Spleen (tissue), 11 donors: Measurements from ENCODE around the gene TMEFF1. TPM values are rescaled to one million over a fixed set of nuclear protein-coding genes. Genes with fewer than 3 reads are reported as not detected.

Source experiments
- DNase-seq: peaks from one replicate; pipeline ENCODE4 v3.0.0-alpha.2; 2020
- H3K27ac ChIP-seq, 8 donors: fragments of 200-600 bp; sonication (generic) in 7 of 8; 1 replicate in 4 of 8; 2 replicates in 4 of 8; pipeline versions ENCODE4 v1.5.0 to v1.8.0; 2016 to 2021; ENCODE audit warnings: inconsistent platforms in 4 of 8, mild to moderate bottlenecking in 4 of 8, moderate library complexity in 1 of 8
- H3K27me3 ChIP-seq, 7 donors: fragments of 200-600 bp; sonication (generic) in 6 of 7; replicated peaks in 1 of 7; 1 replicate in 4 of 7; 2 replicates in 3 of 7; pipeline versions ENCODE4 v1.5.0 to v1.8.0; 2016 to 2021; ENCODE audit warnings: inconsistent platforms in 3 of 7, mild to moderate bottlenecking in 1 of 7
- H3K36me3 ChIP-seq, 6 donors: fragments of 200-600 bp; sonication (generic) in 5 of 6; 1 replicate in 4 of 6; 2 replicates in 2 of 6; pipeline versions ENCODE4 v1.5.0 to v1.8.0; 2016 to 2021; ENCODE audit warnings: inconsistent platforms in 2 of 6
- H3K4me1 ChIP-seq, 6 donors: fragments of 200-600 bp; sonication (generic) in 5 of 6; 1 replicate in 3 of 6; 2 replicates in 3 of 6; pipeline versions ENCODE4 v1.5.0 to v1.8.0; 2016 to 2021; ENCODE audit warnings: inconsistent platforms in 3 of 6
- H3K4me3 ChIP-seq, 8 donors: fragments of 200-600 bp; sonication (generic) in 7 of 8; 1 replicate in 4 of 8; 2 replicates in 4 of 8; pipeline versions ENCODE4 v1.5.0 to v1.8.0; 2016 to 2021; ENCODE audit warnings: inconsistent platforms in 4 of 8, mild to moderate bottlenecking in 4 of 8, moderate library complexity in 2 of 8
- H3K9me3 ChIP-seq, 8 donors: fragments of 200-600 bp; sonication (generic) in 7 of 8; 1 replicate in 4 of 8; 2 replicates in 4 of 8; pipeline versions ENCODE4 v1.5.0 to v1.8.0; 2016 to 2021; ENCODE audit warnings: inconsistent platforms in 4 of 8
- POLR2A ChIP-seq, 3 donors: fragments of 450-650 bp; IDR thresholded peaks; one replicate each; pipeline ENCODE4 v1.5.1; 2017; ENCODE audit warnings: antibody characterized with exemption in 3 of 3, mild to moderate bottlenecking in 1 of 3
- POLR2AphosphoS5 ChIP-seq, 3 donors: sonication (generic); formaldehyde crosslinking; IDR thresholded peaks; one replicate each; pipeline ENCODE4 v1.5.1; 2017; ENCODE audit warnings: antibody characterized with exemption in 3 of 3
- WGBS, 5 donors: extraction: QIAGEN DNeasy Blood & Tissue Kit in 3 of 5; methylation state at CpG; one replicate each; pipeline versions ENCODE4 v1.1.5 to v1.1.7; 2013 to 2018; 5-methylcytosine and 5-hydroxymethylcytosine counted together
- intact Hi-C: fragments of 100-400 bp; cut with DNase I; formaldehyde crosslinking; loops from one replicate; pipeline ENCODE4 v1.15.0; 2023; ENCODE audit warnings: low total_unique reads
- polyA plus RNA-seq, 3 donors: library from polyadenylated mRNA; stranded (reverse); fragments of 200-250 nt; gene quantifications; one replicate each; pipeline ENCODE4 v1.2.1, GENCODE V29; 2013
- total RNA-seq, 7 donors: library from RNA; depleted of rRNA in 3 of 7; stranded (reverse); fragments of >200 nt in 3 of 7; fragmentation: NEBNext Ultra II Directional in 4 of 7; extraction: Animal tissue kit (Norgen Biotek cat#: 25700) in 4 of 7; gene quantifications; one replicate each; pipeline versions ENCODE4 v1.1.0 to v1.2.1, GENCODE V29; 2016 to 2021
- TF ChIP-seq, protein P1 (sequence below), 11 experiments: fragments of 200-600 bp in 7 of 11; fragments of 450-650 bp in 4 of 11; sonication (generic) in 4 of 11; IDR thresholded peaks in 8 of 11; conservative IDR thresholded peaks in 3 of 11; 1 replicate in 7 of 11; 2 replicates in 4 of 11; pipeline versions ENCODE4 v1.4.0 to v1.8.0; 2016 to 2021; ENCODE audit warnings: antibody characterized with exemption in 11 of 11, inconsistent platforms in 4 of 11, mild to moderate bottlenecking in 1 of 11
- donor health status: healthy with polysubstance abuse.
- donor health status: DM: no; HTN: no; CAD: no; lungs with moderate emphysema.
- donor health status: DM: no; HTN: no; CAD: no.
- donor health status: Bipolar disorder and iron deficiency.
- donor health status: healthy.
- donor health status: DM: no; HTN: no; CAD: no.
- donor health status: DM: yes; HTN: yes; CAD: no.

The TMEFF1 gene
- total and polyA plus RNA-seq, 10 donors: 0.03 to 0.13 (median 0.05) TPM; not detected in 7

GRCh38 chr9:100581081-100581480 is 108.1 kb downstream of the TMEFF1 start:
- Histone ChIP-seq H3K4me3 (no peak overlapping the region), H3K27me3 (no peaks in the 10 kb centered on the region), H3K4me1 (no peaks in the 10 kb centered on the region), H3K9me3 (no peaks in the 10 kb centered on the region), H3K27ac (no peak overlapping the region), H3K36me3 (no peaks in the 10 kb centered on the region)
- DNase-seq: no peak
- intact Hi-C loops: no loop called here
- TF ChIP-seq POLR2A (IDR thresholded peaks at IDR 0.05) (no peak), POLR2AphosphoS5 (IDR thresholded peaks at IDR 0.05) (no peak)
- TF ChIP-seq, protein P1, sequence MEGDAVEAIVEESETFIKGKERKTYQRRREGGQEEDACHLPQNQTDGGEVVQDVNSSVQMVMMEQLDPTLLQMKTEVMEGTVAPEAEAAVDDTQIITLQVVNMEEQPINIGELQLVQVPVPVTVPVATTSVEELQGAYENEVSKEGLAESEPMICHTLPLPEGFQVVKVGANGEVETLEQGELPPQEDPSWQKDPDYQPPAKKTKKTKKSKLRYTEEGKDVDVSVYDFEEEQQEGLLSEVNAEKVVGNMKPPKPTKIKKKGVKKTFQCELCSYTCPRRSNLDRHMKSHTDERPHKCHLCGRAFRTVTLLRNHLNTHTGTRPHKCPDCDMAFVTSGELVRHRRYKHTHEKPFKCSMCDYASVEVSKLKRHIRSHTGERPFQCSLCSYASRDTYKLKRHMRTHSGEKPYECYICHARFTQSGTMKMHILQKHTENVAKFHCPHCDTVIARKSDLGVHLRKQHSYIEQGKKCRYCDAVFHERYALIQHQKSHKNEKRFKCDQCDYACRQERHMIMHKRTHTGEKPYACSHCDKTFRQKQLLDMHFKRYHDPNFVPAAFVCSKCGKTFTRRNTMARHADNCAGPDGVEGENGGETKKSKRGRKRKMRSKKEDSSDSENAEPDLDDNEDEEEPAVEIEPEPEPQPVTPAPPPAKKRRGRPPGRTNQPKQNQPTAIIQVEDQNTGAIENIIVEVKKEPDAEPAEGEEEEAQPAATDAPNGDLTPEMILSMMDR (IDR thresholded peaks at IDR 0.05 in 8 of 11, conservative IDR thresholded peaks at IDR 0.05 in 3 of 11): no peak
- 90 to 97% (median 94%) methylated on average over 7 of the region's 7 CpGs for WGBS, 5 donors

GRCh38 chr9:100581661-100582060 is 108.7 kb downstream of the TMEFF1 start:
- 60 to 75% (median 73%) methylated on average over 4 of the region's 4 CpGs for WGBS, 5 donors
- Histone ChIP-seq H3K4me3 (no peak overlapping the region), H3K27me3 (no peaks in the 10 kb centered on the region), H3K36me3 (no peaks in the 10 kb centered on the region), H3K4me1 (no peaks in the 10 kb centered on the region), H3K9me3 (no peaks in the 10 kb centered on the region), H3K27ac (no peak overlapping the region)
- TF ChIP-seq POLR2A (IDR thresholded peaks at IDR 0.05): no peak
- TF ChIP-seq, protein P1 (IDR thresholded peaks at IDR 0.05 in 8 of 11, conservative IDR thresholded peaks at IDR 0.05 in 3 of 11): no peak
- no peak for TF ChIP-seq POLR2AphosphoS5 (IDR thresholded peaks at IDR 0.05)
- no peak for DNase-seq
- intact Hi-C loops: no loop called here

DNA sequence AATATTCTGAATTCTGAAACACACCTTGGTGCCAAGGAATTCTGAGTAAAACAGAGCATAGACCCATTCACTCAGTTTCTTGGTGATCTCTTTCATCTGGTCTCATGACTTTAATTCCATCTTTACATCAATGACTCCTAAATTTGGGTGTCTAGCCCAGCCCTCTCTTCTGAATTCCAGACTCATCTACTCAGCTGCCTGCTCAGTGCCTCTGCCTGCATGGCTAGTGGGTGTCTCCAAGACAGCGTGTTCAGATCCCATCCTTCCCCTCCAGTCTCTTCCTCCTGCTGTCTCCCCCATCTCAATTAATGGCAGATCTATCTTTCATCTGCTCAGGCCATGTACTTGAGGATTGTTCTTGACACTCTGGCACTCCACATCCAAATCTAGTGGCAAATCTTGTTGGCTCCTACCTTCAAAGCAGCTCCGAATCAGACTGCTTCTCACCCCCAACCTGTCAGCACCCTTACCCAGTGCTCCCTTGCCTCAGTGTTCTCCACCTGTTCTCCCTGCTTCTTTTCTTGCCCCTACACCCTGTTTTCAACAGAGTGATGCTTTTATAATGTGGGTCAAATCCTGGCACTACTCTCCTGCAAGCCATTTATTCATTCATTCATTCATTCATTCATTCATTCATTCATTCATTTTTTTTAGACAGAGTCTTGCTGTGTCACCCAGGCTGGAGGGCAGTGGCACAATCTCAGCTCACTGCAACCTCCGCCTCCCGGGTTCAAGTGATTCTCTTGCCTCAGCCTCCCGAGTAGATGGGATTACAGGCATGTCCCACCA is 110.3 kb downstream of the TMEFF1 start:
- 90 to 98% (median 92%) methylated on average over 5 of the region's 5 CpGs for WGBS, 5 donors
- Histone ChIP-seq H3K27ac (no peak overlapping the region), H3K36me3 (no peaks in the 10 kb centered on the region), H3K27me3 (no peaks in the 10 kb centered on the region), H3K9me3 (no peaks in the 10 kb centered on the region), H3K4me1 (no peaks in the 10 kb centered on the region), H3K4me3 (no peak overlapping the region)
- intact Hi-C loops: no loop called here
- TF ChIP-seq POLR2AphosphoS5 (IDR thresholded peaks at IDR 0.05): no peak
- TF ChIP-seq POLR2A (IDR thresholded peaks at IDR 0.05): no peak
- TF ChIP-seq, protein P1 (IDR thresholded peaks at IDR 0.05 in 8 of 11, conservative IDR thresholded peaks at IDR 0.05 in 3 of 11): no peak
- no peak for DNase-seq

- Histone ChIP-seq H3K27me3 (no peaks in the 10 kb centered on the region), H3K27ac (no peak overlapping the region), H3K36me3 (no peaks in the 10 kb centered on the region), H3K4me3 (no peak overlapping the region), H3K9me3 (no peaks in the 10 kb centered on the region), H3K4me1 (no peaks in the 10 kb centered on the region)
- intact Hi-C loops: no loop called here
- WGBS, 5 donors: 93 to 98% (median 94%) methylated on average over 4 of the region's 4 CpGs
- no peak for DNase-seq
- TF ChIP-seq POLR2AphosphoS5 (IDR thresholded peaks at IDR 0.05): no peak
- TF ChIP-seq, protein P1 (IDR thresholded peaks at IDR 0.05 in 8 of 11, conservative IDR thresholded peaks at IDR 0.05 in 3 of 11): no peak
- no peak for TF ChIP-seq POLR2A (IDR thresholded peaks at IDR 0.05)
These were observed 112.0 kb downstream of the TMEFF1 start for GRCh38 chr9:100584951-100585350.
